Measurements from ENCODE around the gene SPRED2. TPM values are rescaled to one million over a fixed set of nuclear protein-coding genes. Genes with fewer than 3 reads are reported as not detected.

Gene SPRED2
- total and polyA plus RNA-seq, 2 of the 8 experiments (the other 6 are each of a cell fraction or from before 2014, with no cell fraction given), result 15.3 to 22.5 TPM

DNA sequence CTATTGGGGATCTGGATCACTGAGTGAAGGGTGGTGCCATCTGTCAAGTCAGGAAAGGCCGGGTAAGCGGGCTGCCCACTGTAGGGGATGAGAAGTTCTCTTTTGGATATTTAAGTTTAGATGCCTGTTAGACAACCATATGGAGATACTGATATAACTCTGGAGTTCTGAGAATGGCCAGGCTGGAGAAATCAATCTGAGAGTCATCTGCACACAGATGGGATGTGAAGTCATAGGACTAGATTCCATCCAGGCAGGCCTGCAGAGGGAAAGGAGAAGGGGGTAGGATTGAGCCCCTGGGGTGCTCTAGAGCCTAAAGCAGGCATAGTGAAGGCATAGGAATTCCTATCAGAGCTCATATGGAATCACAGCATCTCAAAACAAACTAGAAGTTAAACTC is 30.1 kb downstream of the SPRED2 start:
- no peaks in the 10 kb centered on the region for H3K36me3 ChIP-seq (ENCODE audit: control insufficient read depth in 2 of 4, insufficient read depth in 4 of 4, low read length in 3 of 4)
- no peak overlapping the region for H2AFZ ChIP-seq (ENCODE audit: low read length)
- H3K23me2 ChIP-seq (ENCODE audit: low read depth, low read length), result no peaks in the 10 kb centered on the region
- H2AK5ac ChIP-seq (ENCODE audit: low read depth, low read length), result no peak overlapping the region; the same call in 1 of the 2 replicates
- no peak overlapping the region for H3K4ac ChIP-seq (replicated peaks; ENCODE audit: insufficient read length, low read depth, low read length)
- no peak overlapping the region for H2BK12ac ChIP-seq (ENCODE audit: low read depth, low read length)
- peaks cover 0 to 34% of the 10 kb centered on the region in 2 experiments; a peak in 2 of 4 replicates for H3K79me2 ChIP-seq (ENCODE audit: control insufficient read depth in 1 of 2, insufficient read depth in 2 of 2, low read length in 2 of 2)
- H3K27me3 ChIP-seq (replicated peaks in 1 of 4; ENCODE audit: control insufficient read depth in 3 of 4, extremely low read depth in 1 of 4, insufficient read depth in 3 of 4, low read length in 3 of 4), result no peaks in the 10 kb centered on the region
- no peak overlapping the region for H3K23ac ChIP-seq (ENCODE audit: insufficient read length)
- no peak overlapping the region for H4K8ac ChIP-seq (ENCODE audit: extremely low read depth, insufficient read depth, low read length)
- H4K5ac ChIP-seq (ENCODE audit: insufficient read length, low read depth, low read length), result no peak overlapping the region
- no peak for DNase-seq (ENCODE audit: low read depth in 1 of 2, low spot score in 2 of 2)
- CTCF ChIA-PET (ENCODE audit: partially characterized antibody), result interaction anchor here (1.6 kb wide), 1 partner anchor 50 kb away, joined by 3 read pairs; no protein-coding TSS in a partner anchor
- POLR2A ChIA-PET (ENCODE audit: partially characterized antibody), result no interaction called here
- H4K20me1 ChIP-seq (replicated peaks in 1 of 2; ENCODE audit: control insufficient read depth in 1 of 2, insufficient read depth in 2 of 2, low read length in 2 of 2), result peaks cover 0 to 9% of the 10 kb centered on the region in 2 experiments
- H2BK15ac ChIP-seq (ENCODE audit: low read length), result no peak overlapping the region
- H2BK120ac ChIP-seq (replicated peaks; ENCODE audit: low read depth, low read length), result no peak overlapping the region
- no peak overlapping the region for H3K9ac ChIP-seq (replicated peaks in 1 of 4; ENCODE audit: extremely low read depth in 1 of 4, low read depth in 3 of 4, low read length in 3 of 4)
- FAIRE-seq, result no peak
- no peak overlapping the region for H3K18ac ChIP-seq (ENCODE audit: extremely low read depth, low read length)
- H3K4me3 ChIP-seq (ENCODE audit: extremely low read depth in 1 of 4, insufficient read depth in 2 of 4, low read depth in 3 of 4, low read length in 4 of 4), result no peak overlapping the region
- H3K4me1 ChIP-seq (replicated peaks in 1 of 4; ENCODE audit: control insufficient read depth in 3 of 4, insufficient read depth in 4 of 4, low read length in 3 of 4), result peaks cover 1 to 21% (median 10%) of the 10 kb centered on the region in 4 experiments; a peak in 5 of 7 replicates
- H2BK20ac ChIP-seq (ENCODE audit: low read length), result no peak overlapping the region
- H3K4me2 ChIP-seq (ENCODE audit: insufficient read depth in 1 of 2, low read depth in 2 of 2, low read length in 2 of 2), result no peak overlapping the region
- WGBS, 2 experiments (ENCODE audit: extremely low coverage in 1 of 2, insufficient coverage in 1 of 2, insufficient read length in 1 of 2, insufficient replicate concordance in 2 of 2, low coverage in 1 of 2, low lambda C conversion rate in 2 of 2, missing lambda C conversion rate in 1 of 2), result 87% methylated on average over 2 of the region's 2 CpGs; no CpG with 5 or more reads in 1 of the 2 experiments
- H3K9me3 ChIP-seq (ENCODE audit: insufficient read depth in 2 of 2, low read depth in 1 of 2, low read length in 1 of 2), result no peaks in the 10 kb centered on the region
- H3K14ac ChIP-seq (ENCODE audit: insufficient read length), result no peak overlapping the region
- no peak overlapping the region for H2BK5ac ChIP-seq (ENCODE audit: low read depth, low read length)
- H4K91ac ChIP-seq (replicated peaks; ENCODE audit: insufficient read length, low read length), result no peak overlapping the region
- no peak overlapping the region for H3K27ac ChIP-seq (ENCODE audit: low read depth, low read length)
- H3K79me1 ChIP-seq (ENCODE audit: low read depth, low read length), result 0 out of 2 replicates have a peak, but pooled peaks cover 3% of the 10 kb centered on the region
- H3K56ac ChIP-seq (replicated peaks; ENCODE audit: insufficient read length, low read depth, low read length), result no peak overlapping the region
- TF ChIP-seq BCL11A (IDR thresholded peaks at IDR 0.05; ENCODE audit: low read depth in 2 of 2, low read length in 2 of 2), result no peak
- TF ChIP-seq RFX5 (IDR thresholded peaks at IDR 0.05; ENCODE audit: borderline replicate concordance, low read depth, low read length), result no peak
- TF ChIP-seq RBBP5 (IDR thresholded peaks at IDR 0.05; ENCODE audit: borderline replicate concordance, low read depth, low read length), result no peak
- TF ChIP-seq TEAD4 (IDR thresholded peaks at IDR 0.05; ENCODE audit: low read depth, low read length), result no peak
- no peak for TF ChIP-seq EP300 (IDR thresholded peaks at IDR 0.05; ENCODE audit: borderline replicate concordance in 1 of 2, low read depth in 2 of 2, low read length in 2 of 2)
- TF ChIP-seq FOSL1 (IDR thresholded peaks at IDR 0.05; ENCODE audit: insufficient read depth, low read depth, low read length), result no peak
- no peak for TF ChIP-seq USF2 (IDR thresholded peaks at IDR 0.05; ENCODE audit: low read length)

Measured in H1 (cell line).